Measurements from ENCODE around the gene GSX1. TPM values are rescaled to one million over a fixed set of nuclear protein-coding genes. Genes with fewer than 3 reads are reported as not detected.
A peak's percentile ranks its signal among the peaks of the same experiment; 100 is the strongest.
"Not testable (repeated sequence)": the region's sequence is repeated elsewhere in the genome, so short reads cannot be mapped to it uniquely, and the experiment has no call there.

The GSX1 gene
- total RNA-seq = not detected
- not detected for total RNA-seq (2013)

- TF ChIP-seq CTCF (IDR thresholded peaks at IDR 0.05) = no peak
- peak within 1 kb of the TSS; percentile 91 for H3K4me3 Mint-ChIP-seq
Observed at GRCh38 chr13:27792393-27793218, at the start of gene GSX1. Gene GSX1, plus strand, starts transcription at chr13:27792483. Its CDS starts 208 bp downstream, at chr13:27792691.

GRCh38 chr13:27744801-27745200 lies 47.5 kb upstream of the GSX1 start:
- H3K27me3 ChIP-seq (ENCODE audit: control insufficient read depth, insufficient read depth, low read length) = no peaks in the 10 kb centered on the region

More at GRCh38 chr13:27792393-27793218, at the start of gene GSX1:
- Mint-ChIP-seq H3K9me3 (peaks cover 0 to 2% of the 10 kb centered on the region in 2 donors), H3K36me3 (peaks cover 5% of the 10 kb centered on the region), H3K27ac (no peak within 1 kb of the TSS), H3K4me1 (peaks cover 32 to 38% of the 10 kb centered on the region in 2 donors), H3K27me3 (ENCODE audit: low read depth in 2 of 2) (peaks cover 64 to 67% of the 10 kb centered on the region in 2 donors)
- Histone ChIP-seq H3K27ac (ENCODE audit: low read length) (no peak within 1 kb of the TSS), H3K4me1 (ENCODE audit: control insufficient read depth, insufficient read depth, low read length) (peaks cover 28% of the 10 kb centered on the region), H3K36me3 (ENCODE audit: control insufficient read depth, insufficient read depth, low read length) (no peaks in the 10 kb centered on the region), H3K9me3 (ENCODE audit: control insufficient read depth, insufficient read depth, low read length) (no peaks in the 10 kb centered on the region), H3K4me3 (ENCODE audit: low read length) (peak within 1 kb of the TSS; percentile 15), H3K27me3 (ENCODE audit: control insufficient read depth, insufficient read depth, low read length) (peaks cover 53% of the 10 kb centered on the region)
- WGBS (ENCODE audit: insufficient coverage) = 7% methylated on average over 87 of the region's 87 CpGs
- ATAC-seq (peak; percentile 63 to 91 (median 82)), DNase-seq (peak; percentile 31 to 62)
- intact Hi-C loops (cut with micrococcal nuclease) = no loop called here

GRCh38 chr13:27745301-27745700 lies 47.0 kb upstream of the GSX1 start:
- intact Hi-C loops (cut with micrococcal nuclease) = no loop called here
- DNase-seq (no peak), ATAC-seq (no peak)
- H3K27me3 Mint-ChIP-seq (ENCODE audit: low read depth in 2 of 2) = peaks cover 16 to 34% of the 10 kb centered on the region in 2 donors
- Histone ChIP-seq H3K4me1 (ENCODE audit: control insufficient read depth, insufficient read depth, low read length) (no peaks in the 10 kb centered on the region), H3K36me3 (ENCODE audit: control insufficient read depth, insufficient read depth, low read length) (no peaks in the 10 kb centered on the region), H3K9me3 (ENCODE audit: control insufficient read depth, insufficient read depth, low read length) (no peaks in the 10 kb centered on the region), H3K4me3 (ENCODE audit: low read length) (no peak overlapping the region), H3K27me3 (ENCODE audit: control insufficient read depth, insufficient read depth, low read length) (no peaks in the 10 kb centered on the region), H3K27ac (ENCODE audit: low read length) (no peak overlapping the region)
- no peaks in the 10 kb centered on the region for H3K4me1 Mint-ChIP-seq
- H3K27ac Mint-ChIP-seq = no peak overlapping the region
- H3K36me3 Mint-ChIP-seq = no peaks in the 10 kb centered on the region
- H3K4me3 Mint-ChIP-seq = no peak overlapping the region
- TF ChIP-seq CTCF (IDR thresholded peaks at IDR 0.05) = no peak
- no peaks in the 10 kb centered on the region for H3K9me3 Mint-ChIP-seq
- WGBS (ENCODE audit: insufficient coverage) = 90% methylated on average over 5 of the region's 5 CpGs

More at GRCh38 chr13:27744801-27745200, 47.5 kb upstream of the GSX1 start:
- no peak for DNase-seq
- H3K4me3 Mint-ChIP-seq = no peak overlapping the region
- no peaks in the 10 kb centered on the region for H3K36me3 Mint-ChIP-seq
- H3K36me3 ChIP-seq (ENCODE audit: control insufficient read depth, insufficient read depth, low read length) = no peaks in the 10 kb centered on the region
- intact Hi-C loops (cut with micrococcal nuclease) = no loop called here
- H3K4me3 ChIP-seq (ENCODE audit: low read length) = no peak overlapping the region
- no peaks in the 10 kb centered on the region for H3K4me1 Mint-ChIP-seq
- peaks cover 17 to 33% of the 10 kb centered on the region in 2 donors for H3K27me3 Mint-ChIP-seq (ENCODE audit: low read depth in 2 of 2)
- no peaks in the 10 kb centered on the region for H3K9me3 Mint-ChIP-seq
- no peak for ATAC-seq
- no peak overlapping the region for H3K27ac ChIP-seq (ENCODE audit: low read length)
- H3K9me3 ChIP-seq (ENCODE audit: control insufficient read depth, insufficient read depth, low read length) = no peaks in the 10 kb centered on the region
- H3K27ac Mint-ChIP-seq = no peak overlapping the region
- no peak for TF ChIP-seq CTCF (IDR thresholded peaks at IDR 0.05)
- 66% methylated on average over 7 of the region's 7 CpGs for WGBS (ENCODE audit: insufficient coverage)
- no peaks in the 10 kb centered on the region for H3K4me1 ChIP-seq (ENCODE audit: control insufficient read depth, insufficient read depth, low read length)

GRCh38 chr13:27748143-27748542 lies 44.1 kb upstream of the GSX1 start:
- DNase-seq; H3K4me1 ChIP-seq (ENCODE audit: control insufficient read depth, insufficient read depth, low read length); H3K27ac ChIP-seq (ENCODE audit: low read length); H3K9me3 ChIP-seq (ENCODE audit: control insufficient read depth, insufficient read depth, low read length); H3K27ac Mint-ChIP-seq; H3K4me3 ChIP-seq (ENCODE audit: low read length); H3K36me3 ChIP-seq (ENCODE audit: control insufficient read depth, insufficient read depth, low read length); H3K4me1 Mint-ChIP-seq; intact Hi-C loops (cut with micrococcal nuclease); H3K27me3 ChIP-seq (ENCODE audit: control insufficient read depth, insufficient read depth, low read length); H3K9me3 Mint-ChIP-seq; ATAC-seq; H3K4me3 Mint-ChIP-seq; H3K36me3 Mint-ChIP-seq: not testable (repeated sequence)
- H3K27me3 Mint-ChIP-seq (ENCODE audit: low read depth in 2 of 2) = peaks cover 12 to 43% of the 10 kb centered on the region in 2 donors
- 97% methylated on average over 21 of the region's 21 CpGs for WGBS (ENCODE audit: insufficient coverage)

Data from natural killer cell (primary cell).